Endothelial cell of umbilical vein (primary cell): ENCODE data around the gene LCOR. TPM values are rescaled to one million over a fixed set of nuclear protein-coding genes. Genes with fewer than 3 reads are reported as not detected.

ENCODE experiments used
- BruUV-seq: library from RNA; stranded (reverse); fragments of 400-500 nt; replicated peaks from 2 replicates; lab custom pipeline; 2021; lab: Mats Ljungman, UMichigan
- CTCF ChIA-PET: fragments of 300-600, 350-600 bp; sonication (Branson Sonifier 250); formaldehyde crosslinking; loops from one replicate; lab custom pipeline; 2021; ENCODE audit warnings: antibody characterized with exemption, inconsistent platforms; lab: Charles Lee
- POLR2A ChIA-PET: fragments of 300-600, 350-600 bp; sonication (Branson Sonifier 250); formaldehyde crosslinking; loops from one replicate; lab custom pipeline; 2021; ENCODE audit warnings: antibody characterized with exemption, inconsistent platforms; lab: Charles Lee
- DNase-seq: peaks from one replicate; pipeline ENCODE4 v3.0.0-alpha.2; 2011; ENCODE audit warnings: low read depth, low spot score
- FAIRE-seq: peaks from 2 replicates; lab custom pipeline; 2011; peaks lifted over from hg19 to GRCh38; lab: Jason Lieb, UNC
- H2AFZ ChIP-seq: 2 replicates; pipeline ENCODE4 v1.6.0; 2012; ENCODE audit warnings: low read depth, low read length, control low read depth, inconsistent platforms
- H3K27ac ChIP-seq: 2 replicates; pipeline ENCODE4 v1.5.1; 2011; ENCODE audit warnings: low read depth, mild to moderate bottlenecking, control low read depth, low read length, moderate library complexity; ENCODE audit not compliant: insufficient read depth
- H3K27me3 ChIP-seq, 2 experiments: 2 replicates each; pipeline versions ENCODE4 v1.6.0 to v1.6.1; 2011; ENCODE audit warnings: low read length in 2 of 2, mixed read lengths in 1 of 2; ENCODE audit not compliant: control insufficient read depth in 2 of 2, insufficient read depth in 2 of 2
- H3K36me3 ChIP-seq, 2 experiments: 2 replicates in 1 of 2; 3 replicates in 1 of 2; pipeline ENCODE4 v1.5.1; 2011; ENCODE audit warnings: low read length in 2 of 2, mild to moderate bottlenecking in 1 of 2, moderate library complexity in 1 of 2; ENCODE audit not compliant: control insufficient read depth in 2 of 2, insufficient read depth in 2 of 2; ENCODE audit errors: extremely low read depth in 1 of 2
- H3K4me1 ChIP-seq: 3 replicates; pipeline ENCODE4 v1.5.1; 2011; ENCODE audit warnings: mild to moderate bottlenecking, low read length; ENCODE audit not compliant: control insufficient read depth, insufficient read depth; ENCODE audit errors: extremely low read depth
- H3K4me2 ChIP-seq: 2 replicates; pipeline ENCODE4 v1.6.1; 2011; ENCODE audit warnings: low read length, control low read depth, mixed read lengths; ENCODE audit not compliant: insufficient read depth
- H3K4me3 ChIP-seq, 3 experiments: fragments of 200-600 bp in 1 of 3; sonication (generic), shearing (Covaris generic) in 1 of 3; replicated peaks in 1 of 3; 2 replicates each; pipeline ENCODE4 v1.5.1; 2011 to 2016; ENCODE audit warnings: control low read depth in 3 of 3, low read length in 3 of 3, mild to moderate bottlenecking in 2 of 3, inconsistent platforms in 1 of 3, low read depth in 1 of 3, moderate library complexity in 1 of 3; ENCODE audit not compliant: insufficient read depth in 1 of 3
- H3K79me2 ChIP-seq: 2 replicates; pipeline ENCODE4 v1.6.0; 2012; ENCODE audit warnings: low read length, inconsistent platforms; ENCODE audit not compliant: control insufficient read depth, insufficient read depth
- H3K9ac ChIP-seq: replicated peaks from 2 replicates; pipeline ENCODE3; 2011; ENCODE audit warnings: low read length, control low read depth; ENCODE audit not compliant: insufficient read depth; ENCODE audit errors: extremely low read depth
- H3K9me1 ChIP-seq: replicated peaks from 3 replicates; pipeline ENCODE4 v1.6.0; 2011; ENCODE audit warnings: mild to moderate bottlenecking, low read length; ENCODE audit not compliant: control insufficient read depth, insufficient read depth; ENCODE audit errors: extremely low read depth
- H3K9me3 ChIP-seq: replicated peaks from 2 replicates; pipeline ENCODE4 v1.5.1; 2012; ENCODE audit warnings: low read length, inconsistent platforms; ENCODE audit not compliant: control insufficient read depth, insufficient read depth
- H4K20me1 ChIP-seq: replicated peaks from 2 replicates; pipeline ENCODE3; 2011; ENCODE audit warnings: mild to moderate bottlenecking, low read length; ENCODE audit not compliant: control insufficient read depth, insufficient read depth; ENCODE audit errors: extremely low read depth
- EZH2 ChIP-seq: IDR thresholded peaks from 2 replicates; pipeline ENCODE4 v1.6.1; 2012; ENCODE audit warnings: borderline replicate concordance, low read depth, mild to moderate bottlenecking, moderate library complexity, low read length, inconsistent platforms; ENCODE audit not compliant: severe bottlenecking
- FOS ChIP-seq: IDR thresholded peaks from 2 replicates; pipeline ENCODE4 v1.6.1; 2011; ENCODE audit warnings: mild to moderate bottlenecking, low read length, moderate library complexity, borderline replicate concordance; ENCODE audit not compliant: insufficient read depth
- GATA2 ChIP-seq: IDR thresholded peaks from 2 replicates; pipeline ENCODE4 v1.7.0; 2011; ENCODE audit warnings: low read depth, mild to moderate bottlenecking, moderate library complexity, mixed read lengths, low read length; ENCODE audit not compliant: insufficient read length, insufficient read depth
- JUN ChIP-seq: IDR thresholded peaks from 2 replicates; pipeline ENCODE4 v1.6.1; 2011; ENCODE audit warnings: borderline replicate concordance, low read depth; ENCODE audit not compliant: insufficient read length, insufficient read depth
- MYC ChIP-seq: IDR thresholded peaks from one replicate; pipeline ENCODE4 v1.6.1; 2011; ENCODE audit warnings: mild to moderate bottlenecking, low read depth, low read length
- POLR2A ChIP-seq: IDR thresholded peaks from 2 replicates; pipeline ENCODE4 v1.6.1; 2012; ENCODE audit warnings: low read depth, mild to moderate bottlenecking, control low read depth, low read length
- POLR2AphosphoS5 ChIP-seq: IDR thresholded peaks from 2 replicates; pipeline ENCODE4 v1.6.1; 2012; ENCODE audit warnings: low read depth, mild to moderate bottlenecking, control low read depth, low read length, moderate library complexity; ENCODE audit not compliant: insufficient read depth
- dilution Hi-C: fragments of 300-500 bp; cut with MboI; formaldehyde crosslinking; loops from one replicate; pipeline ENCODE4 v1.15.0; 2019; ENCODE audit warnings: low sequenced_read_pairs; ENCODE audit not compliant: extremely low pct_ligation_motif_present
- intact Hi-C: fragments of 100-400 bp; cut with micrococcal nuclease; formaldehyde crosslinking; loops from one replicate; pipeline ENCODE4 v1.10.0; 2022
- polyA plus RNA-seq, 4 experiments: library from polyadenylated mRNA; depleted of rRNA in 3 of 4; stranded (reverse) in 3 of 4; unstranded in 1 of 4; fragments of >200 nt; gene quantifications; 2 replicates each; pipeline versions ENCODE4 v1.2.1 to v1.2.3, GENCODE V29; 2011 to 2012; ENCODE audit warnings: missing spikeins in 1 of 4
- total RNA-seq: library from RNA; stranded (reverse); gene quantifications from 2 replicates; pipeline ENCODE4 v1.2.3, GENCODE V29; 2021
- TF ChIP-seq, protein P1 (sequence below): IDR thresholded peaks from 2 replicates; pipeline ENCODE4 v1.6.1; 2011; ENCODE audit not compliant: insufficient read depth, insufficient read length

LCOR gene
- total and polyA plus RNA-seq, 2 donors (not counting 3 experiments of a cell fraction or from before 2014, with no cell fraction given), result 11.6 to 39.0 TPM

DNA sequence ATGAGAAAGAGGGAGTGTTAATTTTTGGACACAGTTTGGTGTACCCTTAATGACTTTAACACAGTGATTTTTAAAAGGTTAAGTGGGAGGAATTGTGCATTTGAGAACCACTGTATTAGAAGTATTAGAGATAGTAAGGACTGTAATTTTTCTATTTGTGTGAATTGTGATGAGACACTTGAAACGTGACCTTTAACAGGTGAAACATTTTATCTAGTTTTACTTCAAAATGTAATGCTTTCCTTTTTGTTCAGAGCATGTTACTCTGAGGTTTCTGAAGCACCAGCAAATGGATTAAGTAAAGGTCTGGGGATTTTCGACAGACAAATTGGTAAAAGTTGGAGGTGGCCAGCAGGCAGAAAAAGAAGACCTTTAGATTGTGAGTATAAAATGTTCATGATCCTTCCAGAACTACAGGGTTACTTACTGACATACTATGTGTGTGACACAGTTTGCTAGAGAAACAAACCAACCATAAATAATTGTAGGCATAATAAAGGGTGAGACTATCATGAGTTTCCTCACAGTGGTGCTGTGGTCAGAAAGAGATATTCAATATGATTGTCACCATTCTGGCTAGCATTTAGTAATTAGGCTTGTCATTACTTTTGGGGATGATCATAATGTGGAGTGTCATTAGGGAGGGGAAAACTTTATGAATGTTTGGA, 26.1 kb downstream of the LCOR start:
- no peak for TF ChIP-seq FOS
- TF ChIP-seq JUN, result no peak
- TF ChIP-seq GATA2, result no peak
- TF ChIP-seq, protein P1, sequence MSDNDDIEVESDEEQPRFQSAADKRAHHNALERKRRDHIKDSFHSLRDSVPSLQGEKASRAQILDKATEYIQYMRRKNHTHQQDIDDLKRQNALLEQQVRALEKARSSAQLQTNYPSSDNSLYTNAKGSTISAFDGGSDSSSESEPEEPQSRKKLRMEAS, result no peak
- no peak for TF ChIP-seq EZH2
- TF ChIP-seq MYC, result no peak
- TF ChIP-seq POLR2A, result no peak
- DNase-seq (no peak), FAIRE-seq (no peak)
- ChIA-PET CTCF (no interaction called here), POLR2A (no interaction called here)
- Histone ChIP-seq H3K27me3 (no peaks in the 10 kb centered on the region), H3K4me3 (no peak overlapping the region), H2AFZ (no peak overlapping the region), H3K4me2 (no peak overlapping the region), H4K20me1 (peaks cover 5% of the 10 kb centered on the region), H3K79me2 (peaks cover 75% of the 10 kb centered on the region), H3K9me3 (no peaks in the 10 kb centered on the region), H3K36me3 (peaks cover 0 to 2% of the 10 kb centered on the region in 2 experiments), H3K9ac (no peak overlapping the region), H3K27ac (no peak overlapping the region), H3K4me1 (peaks cover under 1% of the 10 kb centered on the region), H3K9me1 (no peaks in the 10 kb centered on the region)
- dilution Hi-C loops (no loop called here), intact Hi-C loops (no loop called here)
- BruUV-seq, result no TSS peak

DNA sequence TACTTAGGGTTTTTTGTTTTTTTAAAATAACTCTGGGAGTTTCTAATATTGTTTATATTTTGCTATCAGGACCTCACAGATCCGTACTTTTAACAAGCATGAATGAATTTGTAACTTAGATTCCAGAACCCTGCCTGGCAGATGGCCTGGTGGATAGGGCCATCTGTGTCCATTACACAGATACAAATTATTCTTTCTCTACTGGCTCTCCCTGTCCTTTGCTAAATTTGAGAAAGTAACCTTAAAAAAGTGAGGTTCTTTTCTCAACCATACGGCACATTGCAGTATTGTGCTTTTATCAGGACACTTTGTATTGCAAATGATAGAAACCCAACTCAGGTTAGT, 26.6 kb downstream of the LCOR start:
- no TSS peak for BruUV-seq
- Histone ChIP-seq H4K20me1 (peaks cover 6% of the 10 kb centered on the region), H3K27me3 (no peaks in the 10 kb centered on the region), H3K36me3 (peaks cover 0 to 2% of the 10 kb centered on the region in 2 experiments), H3K9me3 (no peaks in the 10 kb centered on the region), H3K4me3 (no peak overlapping the region), H3K9ac (no peak overlapping the region), H2AFZ (no peak overlapping the region), H3K9me1 (no peaks in the 10 kb centered on the region), H3K4me1 (peaks cover 5% of the 10 kb centered on the region), H3K79me2 (peaks cover 73% of the 10 kb centered on the region), H3K27ac (no peak overlapping the region), H3K4me2 (no peak overlapping the region)
- no peak for TF ChIP-seq POLR2AphosphoS5
- TF ChIP-seq EZH2, result no peak
- no peak for TF ChIP-seq FOS
- POLR2A ChIA-PET, result no interaction called here
- CTCF ChIA-PET, result no interaction called here
- intact Hi-C loops, result no loop called here
- dilution Hi-C loops, result no loop called here
- DNase-seq (no peak), FAIRE-seq (no peak)
